Smooth muscle cell (in vitro differentiated cells): ENCODE results near the gene SRPK1. TPM values are rescaled to one million over a fixed set of nuclear protein-coding genes. Genes with fewer than 3 reads are reported as not detected.

ENCODE experiments used
- DNase-seq: peaks from one replicate; lab custom pipeline; 2025; ENCODE audit not compliant: unreplicated experiment; lab: John Stamatoyannopoulos, UW
- H2AFZ ChIP-seq: fragments of 200-600 bp; sonication (generic); 2 replicates; pipeline ENCODE4 v1.6.0; 2016; ENCODE audit warnings: antibody characterized with exemption, low read depth, mild to moderate bottlenecking
- H3F3A ChIP-seq: fragments of 200-600 bp; sonication (generic); 2 replicates; pipeline ENCODE4 v1.6.0; 2017; ENCODE audit warnings: antibody characterized with exemption, low read depth
- H3K27ac ChIP-seq: fragments of 200-600 bp; sonication (generic); 2 replicates; pipeline ENCODE4 v1.5.1; 2016; ENCODE audit warnings: low read depth, mild to moderate bottlenecking
- H3K27me3 ChIP-seq: fragments of 200-600 bp; sonication (generic); 2 replicates; pipeline ENCODE4 v1.6.1; 2016; ENCODE audit warnings: low read depth, mild to moderate bottlenecking
- H3K36me3 ChIP-seq: fragments of 200-600 bp; sonication (generic); 2 replicates; pipeline ENCODE4 v1.5.1; 2016; ENCODE audit warnings: low read depth
- H3K4me1 ChIP-seq: fragments of 200-600 bp; sonication (generic); 2 replicates; pipeline ENCODE4 v1.5.1; 2016; ENCODE audit warnings: low read depth
- H3K4me2 ChIP-seq: fragments of 200-600 bp; sonication (generic); 2 replicates; pipeline ENCODE4 v1.6.0; 2016; ENCODE audit warnings: mild to moderate bottlenecking
- H3K4me3 ChIP-seq: fragments of 200-600 bp; sonication (generic); 2 replicates; pipeline ENCODE4 v1.5.1; 2016; ENCODE audit warnings: mild to moderate bottlenecking
- H3K79me2 ChIP-seq: fragments of 200-600 bp; sonication (generic); 2 replicates; pipeline ENCODE4 v1.6.0; 2016; ENCODE audit warnings: low read depth, mild to moderate bottlenecking
- H3K9ac ChIP-seq: fragments of 200-600 bp; sonication (generic); 2 replicates; pipeline ENCODE4 v1.6.0; 2016; ENCODE audit warnings: low read depth
- H3K9me3 ChIP-seq: fragments of 200-600 bp; sonication (generic); replicated peaks from 2 replicates; pipeline ENCODE4 v1.5.1; 2016; ENCODE audit warnings: low read depth
- H4K20me1 ChIP-seq: fragments of 200-600 bp; sonication (generic); 2 replicates; pipeline ENCODE4 v1.6.0; 2016; ENCODE audit warnings: low read depth
- CTCF ChIP-seq: fragments of 200-600 bp; sonication (generic); IDR thresholded peaks from 2 replicates; pipeline ENCODE4 v1.5.1; 2017; ENCODE audit warnings: borderline replicate concordance, mild to moderate bottlenecking, antibody characterized with exemption; ENCODE audit not compliant: insufficient read depth, poor library complexity, severe bottlenecking
- WGBS: methylation state at CpG from one replicate; pipeline ENCODE4 v1.1.7; 2016; ENCODE audit warnings: low lambda C conversion rate; 5-methylcytosine and 5-hydroxymethylcytosine counted together
- polyA plus RNA-seq: library from polyadenylated mRNA; unstranded; fragments of >200 nt; fragmentation: Nextera tagmentation; extraction: Ambion mirVana; gene quantifications from 2 replicates; pipeline ENCODE4 v1.2.1, GENCODE V29; 2016
- total RNA-seq: library from RNA; depleted of rRNA; stranded (reverse); fragments of >200 nt; gene quantifications from 2 replicates; pipeline ENCODE4 v1.2.3, GENCODE V29; 2014

The SRPK1 gene
- total and polyA plus RNA-seq, 2 experiments from 2014 or later = 28.2 to 45.7 TPM

DNA sequence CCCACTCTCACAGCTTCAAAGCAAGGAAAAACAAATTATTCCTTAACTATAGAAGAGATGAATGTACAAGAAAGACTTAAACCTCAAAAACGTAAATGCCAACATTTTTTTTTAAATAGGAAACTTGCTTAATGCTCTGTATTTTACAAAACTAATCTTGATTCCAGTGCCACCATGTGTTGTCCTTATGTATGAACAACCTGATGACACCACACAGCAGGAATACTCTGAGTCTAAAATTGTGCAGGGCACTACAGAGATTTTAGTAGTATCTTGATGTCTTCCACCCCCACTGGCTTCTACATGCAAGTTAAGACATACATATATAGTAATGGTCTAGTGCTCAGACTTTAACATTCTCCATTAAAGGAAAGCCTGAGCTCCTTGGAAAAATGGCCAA lies 46.2 kb downstream of the SRPK1 start:
- H3K4me1 ChIP-seq = no peaks in the 10 kb centered on the region
- H3K9ac ChIP-seq = no peak overlapping the region
- H3K4me2 ChIP-seq = no peak overlapping the region
- DNase-seq = no peak
- H3K27me3 ChIP-seq = no peaks in the 10 kb centered on the region
- no peaks in the 10 kb centered on the region for H3F3A ChIP-seq
- WGBS = 91% methylated on average over 1 of the region's 1 CpG
- no peak overlapping the region for H3K4me3 ChIP-seq
- H3K79me2 ChIP-seq = no peaks in the 10 kb centered on the region
- H3K36me3 ChIP-seq = peaks cover 12% of the 10 kb centered on the region
- peaks cover 4% of the 10 kb centered on the region for H4K20me1 ChIP-seq
- peaks cover 5% of the 10 kb centered on the region for H3K9me3 ChIP-seq
- no peak overlapping the region for H2AFZ ChIP-seq
- no peak for TF ChIP-seq CTCF
- no peak overlapping the region for H3K27ac ChIP-seq

DNA sequence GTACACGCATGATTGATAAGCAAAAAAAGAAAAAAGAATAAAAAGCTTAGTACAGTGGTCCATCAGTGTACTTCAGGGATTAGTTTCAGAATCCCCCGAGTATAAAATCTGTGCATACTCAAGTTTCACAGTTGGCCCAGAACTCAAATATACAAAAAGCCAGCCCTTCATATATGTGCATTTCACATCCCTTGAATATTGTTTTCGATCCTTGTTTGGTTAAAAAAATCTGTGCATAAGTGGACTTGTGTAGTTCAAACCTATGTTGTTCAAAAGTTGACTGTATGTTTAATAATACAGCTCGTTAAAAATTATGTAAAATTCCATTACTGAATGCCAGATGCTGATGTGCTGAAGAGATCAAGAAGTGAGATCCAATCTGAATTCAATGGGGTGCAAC lies 61.5 kb downstream of the SRPK1 start:
- no peak for TF ChIP-seq CTCF
- Histone ChIP-seq H3K4me1 (no peaks in the 10 kb centered on the region), H3F3A (no peaks in the 10 kb centered on the region), H3K9ac (no peak overlapping the region), H3K27me3 (no peaks in the 10 kb centered on the region), H3K27ac (no peak overlapping the region), H3K4me3 (no peak overlapping the region), H3K79me2 (no peaks in the 10 kb centered on the region), H3K4me2 (no peak overlapping the region), H3K36me3 (peaks cover 23% of the 10 kb centered on the region), H4K20me1 (peaks cover 4% of the 10 kb centered on the region), H3K9me3 (no peaks in the 10 kb centered on the region), H2AFZ (no peak overlapping the region)
- WGBS = 93% methylated on average over 4 of the region's 4 CpGs
- no peak for DNase-seq

GRCh38 chr6:35857853-35858252 lies 63.0 kb downstream of the SRPK1 start:
- Histone ChIP-seq H3K79me2 (no peaks in the 10 kb centered on the region), H3K36me3 (peaks cover 23% of the 10 kb centered on the region), H3K27me3 (no peaks in the 10 kb centered on the region), H3K9me3 (no peaks in the 10 kb centered on the region), H3K9ac (no peak overlapping the region), H2AFZ (no peak overlapping the region), H3K4me1 (no peaks in the 10 kb centered on the region), H3F3A (no peaks in the 10 kb centered on the region), H3K27ac (no peak overlapping the region), H3K4me2 (no peak overlapping the region), H3K4me3 (no peak overlapping the region), H4K20me1 (peaks cover 3% of the 10 kb centered on the region)
- TF ChIP-seq CTCF = no peak
- DNase-seq = no peak

GRCh38 chr6:35856250-35856649 lies 64.6 kb downstream of the SRPK1 start:
- no peak for DNase-seq
- H3K9ac ChIP-seq = no peak overlapping the region
- no peak overlapping the region for H3K4me3 ChIP-seq
- no peaks in the 10 kb centered on the region for H3F3A ChIP-seq
- H3K4me2 ChIP-seq = no peak overlapping the region
- no peaks in the 10 kb centered on the region for H3K4me1 ChIP-seq
- no peaks in the 10 kb centered on the region for H3K9me3 ChIP-seq
- H3K27me3 ChIP-seq = no peaks in the 10 kb centered on the region
- no peak for TF ChIP-seq CTCF
- whole genome bisulfite sequencing = 100% methylated on average over 1 of the region's 1 CpG
- H2AFZ ChIP-seq = no peak overlapping the region
- no peak overlapping the region for H3K27ac ChIP-seq
- H4K20me1 ChIP-seq = no peaks in the 10 kb centered on the region
- H3K36me3 ChIP-seq = peaks cover 23% of the 10 kb centered on the region
- H3K79me2 ChIP-seq = no peaks in the 10 kb centered on the region
